ENCODE data around the gene LZTS3.

DNA sequence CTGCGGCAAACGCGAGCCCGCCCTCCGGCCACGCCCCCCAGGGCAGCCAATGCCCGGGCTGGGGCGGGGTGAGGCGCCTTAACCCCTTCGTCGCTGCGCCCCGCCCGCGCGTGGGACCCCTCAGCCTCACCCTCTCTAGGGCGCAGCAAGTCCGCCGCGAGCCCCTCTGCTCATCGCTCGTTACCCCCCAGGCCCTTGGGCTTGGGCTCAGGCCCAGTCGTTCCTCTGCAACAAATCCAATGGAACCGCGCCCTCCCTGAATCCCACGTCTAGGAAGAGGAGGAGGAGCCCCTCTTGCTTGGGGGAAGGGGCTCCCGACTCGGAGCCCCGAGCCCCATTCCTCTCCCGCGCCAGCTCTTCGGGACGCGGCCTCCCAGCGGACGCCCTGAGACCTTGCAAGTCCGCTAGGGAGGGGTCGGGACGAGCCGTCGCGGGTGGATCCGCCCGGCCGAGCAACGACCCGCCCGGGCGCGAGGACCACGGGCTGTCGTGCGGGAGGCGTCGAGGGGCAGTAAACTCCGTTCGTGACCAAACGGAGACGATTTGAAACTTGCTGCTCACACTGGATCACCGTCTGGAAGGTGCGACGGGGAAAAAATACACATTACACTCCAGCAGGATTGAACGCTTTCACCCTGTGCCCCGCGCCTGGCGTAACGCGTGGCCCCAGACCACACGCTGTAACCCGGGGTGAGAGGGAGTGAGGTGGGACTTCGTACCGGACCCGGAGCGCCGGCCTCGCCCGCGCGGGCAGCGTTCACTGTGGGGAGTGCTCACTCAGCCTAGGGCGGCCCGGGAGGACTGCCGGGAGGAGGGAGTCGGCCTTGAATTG lies 477 bp upstream of the LZTS3 start:
- peak in 1 of 2 donors; percentile 72 for TF ChIP-seq POLR2AphosphoS5 (IDR thresholded peaks at IDR 0.05; ENCODE audit: insufficient read depth in 1 of 2, low read depth in 1 of 2)
- TF ChIP-seq CTCF (IDR thresholded peaks at IDR 0.05), result no peak
